ENCODE results near the gene SUSD4.

DNA sequence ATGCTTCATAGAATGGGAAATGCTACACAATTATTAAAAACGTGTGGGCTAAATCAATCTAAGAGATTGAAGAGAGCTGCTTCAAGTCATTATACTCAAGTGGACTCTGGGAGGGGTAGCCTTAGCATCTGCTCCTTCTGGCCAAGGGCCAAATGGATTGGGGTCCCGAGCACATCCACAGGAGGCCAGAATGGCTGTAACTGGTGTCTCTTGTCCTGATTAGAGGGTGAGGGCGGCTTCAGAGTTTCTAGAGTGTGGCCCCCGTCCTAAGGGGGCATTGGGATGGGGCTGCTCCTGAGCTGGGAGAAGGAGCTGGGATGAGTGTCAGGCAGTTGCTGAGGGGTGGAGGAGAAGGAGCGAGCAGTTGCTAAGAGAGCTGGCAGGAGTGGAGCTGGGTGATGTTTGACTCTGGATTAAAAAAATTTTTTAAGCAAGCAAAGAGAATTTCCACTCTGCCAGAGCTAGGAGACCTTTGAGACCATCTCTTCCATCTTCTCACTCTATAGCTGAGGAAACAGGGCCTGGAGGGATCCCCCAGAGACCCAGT, 149.6 kb downstream of the SUSD4 start:
- TF ChIP-seq CTCF (IDR thresholded peaks at IDR 0.05; ENCODE audit: extremely low read depth in 1 of 2, insufficient read depth in 1 of 2, low read depth in 1 of 2, low read length in 2 of 2) = no peak
- TF ChIP-seq MYC (IDR thresholded peaks at IDR 0.05; ENCODE audit: low read depth, low read length) = no peak
